Erythroblast (primary cell): Measurements from ENCODE around the gene GRAMD4.

Source experiments
- GATA1 ChIP-seq: IDR thresholded peaks from 2 replicates; pipeline ENCODE4 v1.6.1; 2011; ENCODE audit warnings: low read depth, mild to moderate bottlenecking, control low read depth, low read length, moderate library complexity
- POLR2A ChIP-seq: IDR thresholded peaks from 2 replicates; pipeline ENCODE4 v1.6.1; 2011; ENCODE audit warnings: mild to moderate bottlenecking, low read length

DNA sequence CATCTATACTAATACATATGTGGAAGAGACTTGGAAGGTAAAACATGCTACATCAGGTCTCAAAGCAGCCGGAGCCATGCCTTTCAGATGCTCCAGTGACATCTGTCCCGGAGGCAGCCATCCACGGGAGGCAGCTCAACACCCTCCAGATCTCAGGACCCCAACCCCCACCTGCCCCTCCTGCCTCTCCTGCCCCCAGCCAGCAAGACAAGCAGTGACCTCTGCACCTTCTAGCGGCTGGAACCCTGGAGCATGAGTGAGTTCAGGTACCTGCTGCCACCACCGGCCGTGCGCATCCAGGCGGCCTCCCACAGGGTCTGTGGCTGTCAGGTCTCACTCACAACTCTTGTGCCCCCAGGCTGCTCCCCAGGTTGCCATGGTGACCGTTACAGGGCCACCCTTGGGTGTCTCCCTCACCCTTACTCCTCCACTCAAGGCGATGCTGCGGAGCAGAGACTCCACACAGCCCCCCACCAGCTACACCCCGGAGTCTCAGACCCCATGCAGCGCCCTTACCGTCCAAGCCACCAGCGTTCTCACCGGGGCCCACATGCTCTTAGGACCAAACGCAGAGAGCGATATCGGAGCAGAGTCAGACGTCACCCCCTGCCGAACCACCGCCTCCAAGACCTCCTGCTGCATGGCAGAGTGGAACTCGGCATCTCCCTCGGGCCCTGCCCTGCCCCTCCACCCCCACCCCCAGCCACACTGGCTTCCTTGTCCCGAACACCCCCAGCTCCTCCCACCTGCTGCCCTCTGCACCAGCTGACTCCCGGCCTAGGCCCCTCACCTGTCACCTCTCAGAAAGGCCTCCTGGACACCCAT, 83.2 kb downstream of the GRAMD4 start:
- no peak for TF ChIP-seq POLR2A
- TF ChIP-seq GATA1, result no peak
